ENCODE results near the gene NADK2.

The NADK2 gene

GRCh38 chr5:36246036-36246800 is 4.5 kb upstream of the NADK2 start:
- Histone ChIP-seq H3K4me1 (ENCODE audit: control insufficient read depth, insufficient read depth, low read length, unreplicated experiment) (peaks cover 8% of the 10 kb centered on the region), H3K27ac (ENCODE audit: low read depth, low read length) (no peak overlapping the region), H2AFZ (ENCODE audit: low read length, unreplicated experiment) (no peak overlapping the region), H3K79me2 (ENCODE audit: control insufficient read depth, insufficient read depth, low read length, unreplicated experiment) (peaks cover 5% of the 10 kb centered on the region), H3K27me3 (ENCODE audit: insufficient read depth, low read length) (no peaks in the 10 kb centered on the region), H3K36me3 (ENCODE audit: insufficient read depth, low read length) (no peaks in the 10 kb centered on the region), H3K4me3 (ENCODE audit: low read depth, low read length) (no peak overlapping the region)

DNA sequence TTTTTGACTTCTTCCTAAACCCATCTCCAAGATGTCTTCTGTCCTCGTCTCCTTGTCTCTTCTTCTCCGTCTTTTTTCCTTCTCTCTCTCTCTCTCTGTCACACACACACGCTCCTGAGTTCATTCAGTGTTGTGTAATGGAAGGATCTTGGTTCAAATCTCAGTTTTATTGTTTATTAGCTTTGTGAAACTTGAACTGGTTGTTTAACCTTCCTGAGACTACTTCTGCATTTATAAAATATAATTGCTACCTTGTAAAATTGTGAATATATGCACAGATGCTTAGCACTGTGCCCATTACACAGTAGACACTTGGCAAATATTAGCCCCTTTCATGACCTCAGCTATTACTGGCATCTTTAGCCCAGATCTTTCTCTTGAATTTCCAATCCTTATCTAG is 2.4 kb upstream of the NADK2 start:
- Histone ChIP-seq H3K36me3 (ENCODE audit: insufficient read depth, low read length) (no peaks in the 10 kb centered on the region), H3K79me2 (ENCODE audit: control insufficient read depth, insufficient read depth, low read length, unreplicated experiment) (peaks cover 20% of the 10 kb centered on the region), H3K4me3 (ENCODE audit: low read depth, low read length) (no peak overlapping the region), H3K4me1 (ENCODE audit: control insufficient read depth, insufficient read depth, low read length, unreplicated experiment) (peaks cover 16% of the 10 kb centered on the region), H3K27me3 (ENCODE audit: insufficient read depth, low read length) (no peaks in the 10 kb centered on the region), H3K27ac (ENCODE audit: low read depth, low read length) (no peak overlapping the region), H2AFZ (ENCODE audit: low read length, unreplicated experiment) (no peak overlapping the region)

DNA sequence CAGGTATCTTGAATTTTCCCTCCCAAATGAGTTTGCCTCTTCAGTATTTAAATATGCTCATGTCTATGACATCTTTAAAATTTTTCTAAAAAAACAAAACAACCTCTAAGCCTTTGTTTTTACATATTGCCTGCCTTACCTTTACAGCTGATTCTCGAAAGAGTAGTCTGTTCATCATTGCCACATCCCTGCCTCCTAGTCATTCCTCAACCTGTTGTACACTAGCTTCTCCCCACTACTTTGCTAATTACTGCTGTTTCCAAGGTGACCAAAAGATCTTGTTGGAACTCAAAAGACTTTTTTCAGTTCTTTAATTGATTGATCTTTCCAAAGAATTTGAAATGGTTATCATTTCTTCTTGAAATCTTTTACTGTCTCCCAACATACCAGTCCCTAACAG is 1.9 kb upstream of the NADK2 start:
- Histone ChIP-seq H3K79me2 (ENCODE audit: control insufficient read depth, insufficient read depth, low read length, unreplicated experiment) (peaks cover 24% of the 10 kb centered on the region), H2AFZ (ENCODE audit: low read length, unreplicated experiment) (no peak overlapping the region), H3K4me3 (ENCODE audit: low read depth, low read length) (no peak overlapping the region), H3K27me3 (ENCODE audit: insufficient read depth, low read length) (no peaks in the 10 kb centered on the region), H3K36me3 (ENCODE audit: insufficient read depth, low read length) (no peaks in the 10 kb centered on the region), H3K27ac (ENCODE audit: low read depth, low read length) (no peak overlapping the region), H3K4me1 (ENCODE audit: control insufficient read depth, insufficient read depth, low read length, unreplicated experiment) (peaks cover 20% of the 10 kb centered on the region)

DNA sequence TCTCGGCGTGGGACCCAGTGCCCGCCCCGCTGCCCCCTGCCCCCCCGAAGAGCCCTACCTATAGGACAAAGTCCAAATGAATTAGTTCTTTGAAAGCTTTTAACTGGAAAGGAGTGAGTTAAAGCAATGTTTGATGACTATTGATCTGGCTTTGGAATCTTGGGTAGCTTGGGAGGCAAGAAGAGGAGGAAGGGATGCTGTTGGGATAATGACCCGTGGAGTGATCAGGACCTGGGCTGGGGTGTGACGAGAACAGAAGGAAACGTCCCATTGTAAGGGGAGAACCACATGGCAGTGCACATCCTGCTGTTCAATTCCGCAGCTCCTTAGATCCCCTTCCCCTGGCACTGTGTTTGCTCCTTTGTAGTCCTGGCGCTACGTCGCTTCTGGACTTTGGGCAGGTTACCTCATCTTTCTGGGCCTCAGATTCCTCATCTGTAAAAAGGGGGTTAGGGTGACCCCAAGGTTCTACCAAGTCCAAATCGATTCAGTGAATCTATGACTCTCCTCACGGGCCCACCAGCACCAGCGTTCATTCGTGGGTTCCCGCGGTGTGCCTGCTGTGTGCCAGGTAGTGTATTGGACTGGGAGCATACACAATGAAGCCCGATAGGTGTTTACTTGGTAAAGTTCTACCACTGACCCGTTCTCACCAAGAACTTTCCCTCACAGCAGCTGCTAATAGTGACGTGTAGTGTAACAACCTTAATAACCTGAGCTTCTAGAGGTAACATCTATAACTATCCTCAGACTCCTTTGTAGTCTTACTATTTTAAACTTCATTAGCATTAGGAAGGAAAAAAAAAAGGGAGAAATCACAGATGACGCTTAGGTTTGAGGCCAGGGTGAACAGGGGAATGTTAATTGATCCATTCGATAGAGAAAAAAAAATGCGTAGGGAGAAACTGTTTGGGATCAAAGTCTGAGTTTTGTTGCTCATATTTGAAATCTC is 1.1 kb upstream of the NADK2 start:
- Histone ChIP-seq H3K79me2 (ENCODE audit: control insufficient read depth, insufficient read depth, low read length, unreplicated experiment) (peaks cover 30% of the 10 kb centered on the region), H3K27ac (ENCODE audit: low read depth, low read length) (peak overlapping the region; percentile 87), H3K27me3 (ENCODE audit: insufficient read depth, low read length) (no peaks in the 10 kb centered on the region), H3K4me1 (ENCODE audit: control insufficient read depth, insufficient read depth, low read length, unreplicated experiment) (peaks cover 20% of the 10 kb centered on the region), H2AFZ (ENCODE audit: low read length, unreplicated experiment) (peak overlapping the region; percentile 20), H3K4me3 (ENCODE audit: low read depth, low read length) (peak overlapping the region; percentile 84), H3K36me3 (ENCODE audit: insufficient read depth, low read length) (no peaks in the 10 kb centered on the region)

DNA sequence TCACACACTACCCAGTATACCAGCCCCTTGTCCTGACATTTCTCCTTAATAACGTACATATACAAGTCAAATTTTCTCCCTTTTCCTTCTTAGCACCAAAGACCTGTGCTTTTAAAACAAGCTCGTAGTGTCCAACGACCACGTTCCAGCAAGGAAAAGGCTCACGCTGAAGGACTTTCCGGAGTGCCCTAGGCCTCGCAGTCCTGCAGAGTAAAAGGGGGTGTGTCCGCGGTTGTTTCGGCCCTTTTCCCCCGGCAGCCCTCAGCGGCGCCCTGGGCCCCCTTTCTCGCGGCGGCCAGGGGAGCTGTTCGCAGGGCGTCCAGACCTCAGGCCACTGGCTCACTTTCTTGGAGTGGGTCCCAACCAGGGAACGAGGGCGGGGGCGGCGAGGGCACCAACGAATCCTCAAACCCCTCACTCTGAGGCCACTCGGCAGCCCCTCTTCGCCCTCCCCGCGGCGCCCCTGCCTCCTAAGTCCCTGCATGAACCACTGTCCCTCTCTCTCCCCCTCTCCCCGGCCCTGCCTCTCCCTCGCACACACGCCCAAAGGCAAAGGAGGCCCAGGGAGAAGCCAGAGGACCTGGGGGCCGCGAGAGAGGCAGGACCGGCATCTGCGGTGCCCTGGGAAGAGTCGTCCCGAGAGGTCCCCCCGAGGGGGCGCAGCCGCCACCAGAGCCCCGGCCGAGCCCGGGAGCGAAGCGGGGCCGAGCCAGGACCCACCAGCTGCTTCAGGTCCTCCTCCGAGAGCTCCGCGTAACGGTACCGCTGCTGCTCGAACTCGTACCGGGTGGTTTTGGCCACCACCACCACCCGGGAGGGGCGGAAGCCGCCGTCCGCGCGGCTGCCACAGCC is 720 bp downstream of the NADK2 start:
- Histone ChIP-seq H3K36me3 (ENCODE audit: insufficient read depth, low read length) (no peaks in the 10 kb centered on the region), H2AFZ (ENCODE audit: low read length, unreplicated experiment) (peak overlapping the region; percentile 66), H3K27ac (ENCODE audit: low read depth, low read length) (peak overlapping the region; percentile 87), H3K79me2 (ENCODE audit: control insufficient read depth, insufficient read depth, low read length, unreplicated experiment) (peaks cover 45% of the 10 kb centered on the region), H3K4me1 (ENCODE audit: control insufficient read depth, insufficient read depth, low read length, unreplicated experiment) (peaks cover 20% of the 10 kb centered on the region), H3K27me3 (ENCODE audit: insufficient read depth, low read length) (no peaks in the 10 kb centered on the region), H3K4me3 (ENCODE audit: low read depth, low read length) (peak overlapping the region; percentile 84)

DNA sequence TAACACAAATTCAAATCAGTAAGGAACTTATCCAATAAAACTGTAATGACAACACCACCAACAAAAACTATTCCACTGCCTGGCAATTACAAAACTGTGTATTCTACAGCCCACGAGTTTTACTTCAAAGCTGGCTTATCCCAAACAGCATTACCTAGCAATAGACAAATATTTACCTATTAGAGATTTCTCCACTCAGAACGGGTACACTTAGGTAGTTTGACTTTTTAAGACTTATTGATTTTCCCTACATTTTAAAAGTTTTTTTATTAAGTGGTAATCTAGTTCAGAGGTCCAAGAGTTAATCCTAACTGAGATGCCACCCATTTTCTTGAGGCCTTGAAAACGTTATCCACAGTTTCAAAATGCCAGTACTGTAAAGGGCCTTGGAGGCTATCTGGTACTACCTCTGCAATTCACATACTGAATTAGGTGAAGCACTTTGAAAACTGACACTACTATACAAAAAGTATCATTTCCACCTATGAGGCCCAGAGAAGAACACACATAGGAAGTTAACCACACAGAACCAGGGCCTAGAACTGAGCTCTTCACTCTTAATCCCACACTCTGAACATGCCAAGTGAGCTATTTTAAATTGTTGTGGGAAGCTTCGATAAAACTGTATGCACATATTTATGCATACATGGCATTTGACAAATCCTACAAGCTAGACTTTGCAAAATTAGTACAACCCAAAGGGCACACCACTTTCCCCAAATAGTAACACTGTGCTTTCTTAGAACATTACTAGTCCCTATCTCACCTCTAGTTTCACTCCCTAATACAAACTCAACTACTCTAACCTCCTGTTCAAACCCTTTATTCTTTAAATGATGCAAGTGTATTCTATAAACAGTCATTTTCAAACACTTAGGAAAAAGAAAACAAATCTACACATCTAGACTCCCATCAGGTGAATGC is 2.1 kb downstream of the NADK2 start:
- peaks cover 20% of the 10 kb centered on the region for H3K4me1 ChIP-seq (ENCODE audit: control insufficient read depth, insufficient read depth, low read length, unreplicated experiment)
- H3K79me2 ChIP-seq (ENCODE audit: control insufficient read depth, insufficient read depth, low read length, unreplicated experiment) = peaks cover 46% of the 10 kb centered on the region
- peak overlapping the region; percentile 84 for H3K4me3 ChIP-seq (ENCODE audit: low read depth, low read length)

DNA sequence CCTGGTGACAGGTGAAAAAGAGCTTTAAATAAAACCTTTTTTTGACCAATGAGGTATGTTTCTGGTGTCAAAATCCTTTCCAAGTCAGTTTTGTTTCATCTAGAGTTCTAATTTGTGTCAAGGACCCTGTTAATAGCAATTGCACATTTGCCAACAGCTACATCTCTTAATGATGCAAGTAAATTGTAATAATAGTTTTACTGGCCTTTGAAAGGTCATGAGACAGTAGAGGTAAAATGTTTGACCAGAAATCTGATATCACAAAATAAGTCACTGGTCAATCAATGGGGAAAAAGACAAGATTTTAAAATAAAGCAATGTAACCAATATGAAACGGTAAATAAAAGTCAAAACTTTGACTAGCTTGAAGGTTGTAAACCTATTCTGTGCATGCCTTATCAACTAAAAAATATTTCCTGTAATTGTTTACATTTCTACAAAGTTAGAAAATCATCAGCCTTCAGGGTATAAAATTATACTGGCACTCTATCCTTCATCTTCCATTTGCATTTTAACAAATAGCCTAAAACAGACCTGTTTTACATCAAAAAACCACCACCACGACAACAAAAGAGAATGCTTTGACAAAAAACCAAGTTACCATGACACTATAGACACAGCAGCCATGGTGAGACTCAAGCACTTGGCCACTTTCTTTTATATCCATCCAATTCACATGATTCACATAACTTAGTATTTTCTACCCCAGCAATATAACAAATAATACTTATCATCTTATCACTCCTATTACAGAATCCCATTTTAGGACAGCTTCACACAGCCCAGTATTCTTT is 3.0 kb downstream of the NADK2 start:
- peaks cover 20% of the 10 kb centered on the region for H3K4me1 ChIP-seq (ENCODE audit: control insufficient read depth, insufficient read depth, low read length, unreplicated experiment)
- no peaks in the 10 kb centered on the region for H3K36me3 ChIP-seq (ENCODE audit: insufficient read depth, low read length)
- no peaks in the 10 kb centered on the region for H3K27me3 ChIP-seq (ENCODE audit: insufficient read depth, low read length)
- peaks cover 50% of the 10 kb centered on the region for H3K79me2 ChIP-seq (ENCODE audit: control insufficient read depth, insufficient read depth, low read length, unreplicated experiment)
- H3K4me3 ChIP-seq (ENCODE audit: low read depth, low read length) = 0 out of 2 replicates have a peak overlapping the region, but pooled peaks have one; percentile 84
- no peak overlapping the region for H2AFZ ChIP-seq (ENCODE audit: low read length, unreplicated experiment)
- no peak overlapping the region for H3K27ac ChIP-seq (ENCODE audit: low read depth, low read length)

More for the DNA sequence above, 2.1 kb downstream of the NADK2 start:
- H2AFZ ChIP-seq (ENCODE audit: low read length, unreplicated experiment) = no peak overlapping the region
- H3K36me3 ChIP-seq (ENCODE audit: insufficient read depth, low read length) = no peaks in the 10 kb centered on the region
- H3K27ac ChIP-seq (ENCODE audit: low read depth, low read length) = no peak overlapping the region
- no peaks in the 10 kb centered on the region for H3K27me3 ChIP-seq (ENCODE audit: insufficient read depth, low read length)

DNA sequence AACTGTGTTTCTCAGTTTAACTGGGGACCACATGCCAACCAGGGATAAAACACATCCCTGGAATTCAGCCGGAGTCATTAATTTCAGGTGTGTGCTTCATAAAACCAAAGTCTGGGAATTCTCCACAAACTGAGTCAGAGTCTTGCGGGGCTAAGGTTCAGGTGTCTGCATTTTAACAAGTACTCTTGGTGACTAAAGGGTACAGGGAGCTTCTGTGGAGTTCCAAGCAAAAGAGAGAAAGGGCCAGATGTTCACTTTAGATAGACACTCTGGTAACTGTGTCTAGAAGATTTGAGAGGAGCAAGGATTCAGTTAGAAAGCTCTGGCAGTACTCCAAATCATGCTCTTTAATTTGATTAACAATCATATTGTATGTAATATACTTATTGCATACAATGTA is 4.0 kb downstream of the NADK2 start:
- H2AFZ ChIP-seq (ENCODE audit: low read length, unreplicated experiment) = no peak overlapping the region

GRCh38 chr5:36236801-36237200 is 4.9 kb downstream of the NADK2 start:
- Histone ChIP-seq H3K27me3 (ENCODE audit: insufficient read depth, low read length) (no peaks in the 10 kb centered on the region), H3K27ac (ENCODE audit: low read depth, low read length) (no peak overlapping the region), H3K79me2 (ENCODE audit: control insufficient read depth, insufficient read depth, low read length, unreplicated experiment) (peaks cover 51% of the 10 kb centered on the region), H3K4me3 (ENCODE audit: low read depth, low read length) (no peak overlapping the region), H3K36me3 (ENCODE audit: insufficient read depth, low read length) (no peaks in the 10 kb centered on the region), H3K4me1 (ENCODE audit: control insufficient read depth, insufficient read depth, low read length, unreplicated experiment) (peaks cover 11% of the 10 kb centered on the region), H2AFZ (ENCODE audit: low read length, unreplicated experiment) (no peak overlapping the region)

More for the DNA sequence above, 4.0 kb downstream of the NADK2 start:
- Histone ChIP-seq H3K27me3 (ENCODE audit: insufficient read depth, low read length) (no peaks in the 10 kb centered on the region), H3K4me1 (ENCODE audit: control insufficient read depth, insufficient read depth, low read length, unreplicated experiment) (peaks cover 14% of the 10 kb centered on the region), H3K4me3 (ENCODE audit: low read depth, low read length) (no peak overlapping the region), H3K27ac (ENCODE audit: low read depth, low read length) (no peak overlapping the region), H3K79me2 (ENCODE audit: control insufficient read depth, insufficient read depth, low read length, unreplicated experiment) (peaks cover 50% of the 10 kb centered on the region), H3K36me3 (ENCODE audit: insufficient read depth, low read length) (no peaks in the 10 kb centered on the region)

Data from ACC112 (cell line).